ENCODE results near the gene TMED8. TPM values are rescaled to one million over a fixed set of nuclear protein-coding genes. Genes with fewer than 3 reads are reported as not detected.

TMED8 gene
- total and polyA plus RNA-seq, 4 experiments from 2014 or later = 2.5 to 8.6 (median 5.9) TPM

- peaks cover 48 to 55% of the 10 kb centered on the region in 2 donors for H3K36me3 Mint-ChIP-seq
- POLR2A ChIA-PET (ENCODE audit: partially characterized antibody) = no interaction called here
- H3K9me3 ChIP-seq (ENCODE audit: control insufficient read depth in 1 of 2, low read length in 2 of 2) = no peaks in the 10 kb centered on the region
- CTCF ChIA-PET (ENCODE audit: partially characterized antibody) = interaction anchor here (1.0 kb wide), 2 partner anchors 9 to 11 kb away, joined by 3 read pairs; no protein-coding TSS in a partner anchor
- H3K27ac ChIP-seq (ENCODE audit: low read depth, low read length) = no peak overlapping the region
- H3K4me1 ChIP-seq (ENCODE audit: insufficient read depth, low read length) = no peaks in the 10 kb centered on the region
- intact Hi-C loops (cut with micrococcal nuclease) = no loop called here
- H3K27me3 ChIP-seq (ENCODE audit: insufficient read depth, low read length) = no peaks in the 10 kb centered on the region
- H3K27me3 Mint-ChIP-seq = no peaks in the 10 kb centered on the region
- H3K36me3 ChIP-seq (ENCODE audit: insufficient read depth, low read length) = peaks cover 6% of the 10 kb centered on the region
- no peak overlapping the region for H3K4me3 ChIP-seq (ENCODE audit: low read length in 2 of 2)
- H3K4me1 Mint-ChIP-seq = no peaks in the 10 kb centered on the region
- DNase-seq = no peak
- H3K4me3 Mint-ChIP-seq = no peak overlapping the region
- peak overlapping the region in 1 of 7 donors; percentile 22 for H3K27ac Mint-ChIP-seq
- H3K9me3 Mint-ChIP-seq = no peaks in the 10 kb centered on the region
These were observed 32.4 kb downstream of the TMED8 start for GRCh38 chr14:77344377-77344996.

DNA sequence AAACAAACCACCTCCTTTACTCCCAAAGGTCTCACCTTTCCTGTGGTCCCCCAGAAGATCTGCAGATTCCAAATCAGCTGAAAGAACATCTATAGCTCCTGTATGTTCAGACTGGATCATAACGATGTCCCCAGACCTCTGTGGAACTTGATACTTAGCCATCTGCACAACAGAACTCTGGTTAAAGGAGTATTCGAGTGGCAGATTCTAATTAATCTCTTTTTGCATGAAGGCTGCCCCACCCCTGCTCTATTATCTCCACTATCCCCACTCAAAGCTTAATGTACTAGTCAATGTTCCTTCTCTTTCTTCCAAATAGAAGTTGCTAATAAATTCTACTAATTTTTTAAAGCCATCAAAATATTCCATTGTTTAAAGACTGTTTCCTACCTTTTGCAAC, 33.2 kb downstream of the TMED8 start:
- H3K27ac Mint-ChIP-seq = peak overlapping the region in 1 of 7 donors; percentile 72

GRCh38 chr14:77342726-77343397, 34.0 kb downstream of the TMED8 start:
- no peaks in the 10 kb centered on the region for H3K9me3 ChIP-seq (ENCODE audit: control insufficient read depth in 1 of 2, low read length in 2 of 2)
- no peaks in the 10 kb centered on the region for H3K4me1 Mint-ChIP-seq
- H3K4me1 ChIP-seq (ENCODE audit: insufficient read depth, low read length) = no peaks in the 10 kb centered on the region
- peak overlapping the region in 1 of 7 donors; percentile 32 for H3K27ac Mint-ChIP-seq
- ChIA-PET POLR2A (ENCODE audit: partially characterized antibody) (no interaction called here), CTCF (ENCODE audit: partially characterized antibody) (interaction anchor here (0.6 kb wide), 1 partner anchor 273 kb away, joined by 4 read pairs; no protein-coding TSS in a partner anchor)
- no peak overlapping the region for H3K4me3 ChIP-seq (ENCODE audit: low read length in 2 of 2)
- no peaks in the 10 kb centered on the region for H3K27me3 Mint-ChIP-seq
- H3K4me3 Mint-ChIP-seq = no peak overlapping the region
- H3K9me3 Mint-ChIP-seq = no peaks in the 10 kb centered on the region
- no peaks in the 10 kb centered on the region for H3K27me3 ChIP-seq (ENCODE audit: insufficient read depth, low read length)
- peaks cover 44 to 55% of the 10 kb centered on the region in 2 donors for H3K36me3 Mint-ChIP-seq
- DNase-seq = no peak
- H3K36me3 ChIP-seq (ENCODE audit: insufficient read depth, low read length) = peaks cover 6% of the 10 kb centered on the region
- no peak overlapping the region for H3K27ac ChIP-seq (ENCODE audit: low read depth, low read length)
- intact Hi-C loops (cut with micrococcal nuclease) = no loop called here

More for the DNA sequence above, 33.2 kb downstream of the TMED8 start:
- Histone ChIP-seq H3K36me3 (ENCODE audit: insufficient read depth, low read length) (peaks cover 6% of the 10 kb centered on the region), H3K4me3 (ENCODE audit: low read length in 2 of 2) (no peak overlapping the region), H3K27ac (ENCODE audit: low read depth, low read length) (no peak overlapping the region), H3K4me1 (ENCODE audit: insufficient read depth, low read length) (no peaks in the 10 kb centered on the region), H3K27me3 (ENCODE audit: insufficient read depth, low read length) (no peaks in the 10 kb centered on the region), H3K9me3 (ENCODE audit: control insufficient read depth in 1 of 2, low read length in 2 of 2) (no peaks in the 10 kb centered on the region)
- no peaks in the 10 kb centered on the region for H3K27me3 Mint-ChIP-seq
- peaks cover 44 to 55% of the 10 kb centered on the region in 2 donors for H3K36me3 Mint-ChIP-seq
- no peak for DNase-seq
- no peaks in the 10 kb centered on the region for H3K4me1 Mint-ChIP-seq
- intact Hi-C loops (cut with micrococcal nuclease) = no loop called here
- H3K4me3 Mint-ChIP-seq = no peak overlapping the region
- ChIA-PET POLR2A (ENCODE audit: partially characterized antibody) (no interaction called here), CTCF (ENCODE audit: partially characterized antibody) (interaction anchor here (0.6 to 1.0 kb wide), 3 partner anchors 9 to 274 kb away, joined by 3 to 4 read pairs (median 3); no protein-coding TSS in a partner anchor)
- H3K9me3 Mint-ChIP-seq = no peaks in the 10 kb centered on the region

- H3K27ac Mint-ChIP-seq = no peak overlapping the region
- H3K9me3 Mint-ChIP-seq = no peaks in the 10 kb centered on the region
- no peaks in the 10 kb centered on the region for H3K4me1 Mint-ChIP-seq
- Histone ChIP-seq H3K27ac (ENCODE audit: low read depth, low read length) (no peak overlapping the region), H3K4me1 (ENCODE audit: insufficient read depth, low read length) (no peaks in the 10 kb centered on the region), H3K36me3 (ENCODE audit: insufficient read depth, low read length) (peaks cover 6% of the 10 kb centered on the region), H3K27me3 (ENCODE audit: insufficient read depth, low read length) (no peaks in the 10 kb centered on the region), H3K9me3 (ENCODE audit: control insufficient read depth in 1 of 2, low read length in 2 of 2) (no peaks in the 10 kb centered on the region), H3K4me3 (ENCODE audit: low read length in 2 of 2) (no peak overlapping the region)
- ChIA-PET CTCF (ENCODE audit: partially characterized antibody) (no interaction called here), POLR2A (ENCODE audit: partially characterized antibody) (no interaction called here)
- intact Hi-C loops (cut with micrococcal nuclease) = no loop called here
- peaks cover 46 to 48% of the 10 kb centered on the region in 2 donors for H3K36me3 Mint-ChIP-seq
- DNase-seq = no peak
- H3K27me3 Mint-ChIP-seq = no peaks in the 10 kb centered on the region
- H3K4me3 Mint-ChIP-seq = no peak overlapping the region
These were observed 36.5 kb downstream of the TMED8 start for GRCh38 chr14:77340389-77340788.

- Mint-ChIP-seq H3K4me3 (no peak overlapping the region), H3K4me1 (no peaks in the 10 kb centered on the region), H3K36me3 (peaks cover 46 to 50% of the 10 kb centered on the region in 2 donors), H3K27ac (no peak overlapping the region), H3K9me3 (no peaks in the 10 kb centered on the region), H3K27me3 (no peaks in the 10 kb centered on the region)
- DNase-seq = no peak
- Histone ChIP-seq H3K27ac (ENCODE audit: low read depth, low read length) (no peak overlapping the region), H3K36me3 (ENCODE audit: insufficient read depth, low read length) (peaks cover 6% of the 10 kb centered on the region), H3K27me3 (ENCODE audit: insufficient read depth, low read length) (no peaks in the 10 kb centered on the region), H3K9me3 (ENCODE audit: control insufficient read depth in 1 of 2, low read length in 2 of 2) (no peaks in the 10 kb centered on the region), H3K4me1 (ENCODE audit: insufficient read depth, low read length) (no peaks in the 10 kb centered on the region), H3K4me3 (ENCODE audit: low read length in 2 of 2) (no peak overlapping the region)
- ChIA-PET POLR2A (ENCODE audit: partially characterized antibody) (no interaction called here), CTCF (ENCODE audit: partially characterized antibody) (interaction anchor here (3.0 kb wide), 1 partner anchor 23 kb away, joined by 12 read pairs; no protein-coding TSS in a partner anchor)
- intact Hi-C loops (cut with micrococcal nuclease) = no loop called here
These were observed 37.5 kb downstream of the TMED8 start for GRCh38 chr14:77339407-77339806.

- H3K4me1 Mint-ChIP-seq = no peaks in the 10 kb centered on the region
- ChIA-PET CTCF (ENCODE audit: partially characterized antibody) (interaction anchor here (3.0 kb wide), 1 partner anchor 22 kb away, joined by 12 read pairs; no protein-coding TSS in a partner anchor), POLR2A (ENCODE audit: partially characterized antibody) (no interaction called here)
- H3K36me3 Mint-ChIP-seq = peaks cover 38 to 41% of the 10 kb centered on the region in 2 donors
- Histone ChIP-seq H3K36me3 (ENCODE audit: insufficient read depth, low read length) (peaks cover 6% of the 10 kb centered on the region), H3K27ac (ENCODE audit: low read depth, low read length) (no peak overlapping the region), H3K4me1 (ENCODE audit: insufficient read depth, low read length) (no peaks in the 10 kb centered on the region), H3K4me3 (ENCODE audit: low read length in 2 of 2) (no peak overlapping the region), H3K9me3 (ENCODE audit: control insufficient read depth in 1 of 2, low read length in 2 of 2) (no peaks in the 10 kb centered on the region), H3K27me3 (ENCODE audit: insufficient read depth, low read length) (no peaks in the 10 kb centered on the region)
- no peak for DNase-seq
- intact Hi-C loops (cut with micrococcal nuclease) = no loop called here
- no peak overlapping the region for H3K4me3 Mint-ChIP-seq
- H3K27ac Mint-ChIP-seq = peak overlapping the region in 4 of 7 donors; percentile 3 to 57 (median 34)
- no peaks in the 10 kb centered on the region for H3K27me3 Mint-ChIP-seq
- H3K9me3 Mint-ChIP-seq = no peaks in the 10 kb centered on the region
These were observed 38.6 kb downstream of the TMED8 start for GRCh38 chr14:77338302-77338701.

DNA sequence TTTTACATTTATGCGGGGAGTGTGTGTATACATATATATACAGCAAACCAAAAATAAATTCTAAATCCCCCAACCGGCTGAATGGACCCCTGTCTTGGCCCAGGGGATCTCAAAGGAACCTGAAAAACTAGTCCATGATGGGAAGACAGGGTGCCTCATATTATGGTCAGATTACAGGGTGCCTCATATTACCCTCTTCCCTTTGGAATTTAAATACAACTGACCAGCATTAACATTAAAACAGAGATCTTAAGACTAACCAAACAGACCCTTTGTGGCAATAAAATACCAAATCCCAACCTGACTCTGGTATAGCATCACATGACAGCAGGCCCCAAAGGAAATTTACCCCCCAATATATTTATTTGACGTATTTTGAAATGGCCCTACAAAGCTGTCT, 39.0 kb downstream of the TMED8 start:
- H3K27ac ChIP-seq (ENCODE audit: low read depth, low read length) = no peak overlapping the region
- no peaks in the 10 kb centered on the region for H3K4me1 ChIP-seq (ENCODE audit: insufficient read depth, low read length)
- intact Hi-C loops (cut with micrococcal nuclease) = no loop called here
- ChIA-PET CTCF (ENCODE audit: partially characterized antibody) (interaction anchor here (3.0 kb wide), 1 partner anchor 22 kb away, joined by 12 read pairs; no protein-coding TSS in a partner anchor), POLR2A (ENCODE audit: partially characterized antibody) (no interaction called here)
- H3K4me3 ChIP-seq (ENCODE audit: low read length in 2 of 2) = no peak overlapping the region
- Mint-ChIP-seq H3K4me1 (no peaks in the 10 kb centered on the region), H3K27ac (peak overlapping the region in 1 of 7 donors; percentile 13), H3K36me3 (peaks cover 35 to 36% of the 10 kb centered on the region in 2 donors), H3K9me3 (no peaks in the 10 kb centered on the region), H3K27me3 (no peaks in the 10 kb centered on the region), H3K4me3 (no peak overlapping the region)
- no peak for DNase-seq
- no peaks in the 10 kb centered on the region for H3K9me3 ChIP-seq (ENCODE audit: control insufficient read depth in 1 of 2, low read length in 2 of 2)
- H3K36me3 ChIP-seq (ENCODE audit: insufficient read depth, low read length) = peaks cover 6% of the 10 kb centered on the region
- H3K27me3 ChIP-seq (ENCODE audit: insufficient read depth, low read length) = no peaks in the 10 kb centered on the region
